ENCODE measurements around the gene XCR1.

The XCR1 gene

DNA sequence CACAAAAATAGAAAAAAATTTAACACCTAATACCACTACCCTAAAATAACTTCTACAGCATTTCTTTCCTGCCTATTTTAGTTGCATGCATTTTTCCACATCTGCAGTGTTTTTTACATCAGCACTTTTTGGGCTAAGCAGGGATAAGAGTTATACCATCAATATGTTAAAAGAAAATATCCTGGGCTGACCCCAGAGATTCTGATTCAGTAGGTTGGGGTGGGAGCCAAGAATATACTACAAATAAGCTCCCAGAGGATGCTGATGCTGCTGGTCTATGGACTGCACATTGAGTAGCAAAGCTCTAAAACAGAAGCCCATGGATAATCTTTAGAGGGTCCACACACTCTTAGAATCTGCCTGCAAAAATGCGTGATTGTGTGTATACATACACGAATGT is 46.5 kb downstream of the XCR1 start:
- no peak for DNase-seq

DNA sequence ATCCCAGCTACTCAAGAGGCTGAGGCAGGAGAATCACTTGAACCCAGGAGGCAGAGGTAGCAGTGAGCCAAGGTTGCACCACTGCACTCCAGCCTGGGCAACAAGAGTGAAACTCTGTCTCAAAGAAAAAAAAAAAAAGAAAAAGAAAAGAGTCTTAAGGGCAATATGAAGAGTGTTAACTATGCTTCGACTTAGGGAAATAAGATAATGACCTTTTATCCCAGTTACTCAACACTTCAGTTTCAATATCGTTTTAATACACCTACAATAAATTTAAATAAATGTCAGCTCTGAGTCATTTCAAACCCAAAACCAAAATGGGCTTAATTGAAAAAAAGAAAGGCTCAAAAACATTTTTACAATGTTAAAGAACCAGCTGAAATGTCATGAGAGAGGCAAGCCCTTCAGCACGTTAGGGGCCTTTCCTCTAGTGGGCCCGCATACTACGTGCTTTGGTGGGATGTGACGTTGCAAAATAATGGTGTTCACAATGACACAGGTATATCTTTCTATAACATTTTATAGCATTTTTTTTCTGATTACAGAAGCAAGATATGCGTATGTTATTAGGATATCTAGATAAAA is 47.0 kb downstream of the XCR1 start:
- no peak for DNase-seq

DNA sequence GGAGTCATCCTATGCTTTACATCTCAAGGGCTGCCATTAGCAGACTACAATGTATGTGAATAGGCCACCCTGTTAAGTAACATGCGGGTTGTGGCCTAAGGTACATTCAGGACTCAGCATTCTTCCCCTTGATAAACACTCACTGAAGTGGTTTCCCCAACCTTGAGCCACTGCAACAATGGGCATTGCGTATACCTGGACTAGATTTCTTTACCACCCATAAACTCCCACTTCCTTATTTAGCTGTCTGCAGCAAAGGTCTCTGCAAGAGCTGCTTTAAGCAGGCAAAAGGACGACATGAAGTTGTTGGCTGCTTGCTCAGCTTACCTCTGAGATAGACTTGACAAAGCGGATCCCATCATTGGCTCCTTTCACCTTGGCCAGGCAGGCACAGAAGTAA is 47.9 kb downstream of the XCR1 start:
- DNase-seq = no peak

DNA sequence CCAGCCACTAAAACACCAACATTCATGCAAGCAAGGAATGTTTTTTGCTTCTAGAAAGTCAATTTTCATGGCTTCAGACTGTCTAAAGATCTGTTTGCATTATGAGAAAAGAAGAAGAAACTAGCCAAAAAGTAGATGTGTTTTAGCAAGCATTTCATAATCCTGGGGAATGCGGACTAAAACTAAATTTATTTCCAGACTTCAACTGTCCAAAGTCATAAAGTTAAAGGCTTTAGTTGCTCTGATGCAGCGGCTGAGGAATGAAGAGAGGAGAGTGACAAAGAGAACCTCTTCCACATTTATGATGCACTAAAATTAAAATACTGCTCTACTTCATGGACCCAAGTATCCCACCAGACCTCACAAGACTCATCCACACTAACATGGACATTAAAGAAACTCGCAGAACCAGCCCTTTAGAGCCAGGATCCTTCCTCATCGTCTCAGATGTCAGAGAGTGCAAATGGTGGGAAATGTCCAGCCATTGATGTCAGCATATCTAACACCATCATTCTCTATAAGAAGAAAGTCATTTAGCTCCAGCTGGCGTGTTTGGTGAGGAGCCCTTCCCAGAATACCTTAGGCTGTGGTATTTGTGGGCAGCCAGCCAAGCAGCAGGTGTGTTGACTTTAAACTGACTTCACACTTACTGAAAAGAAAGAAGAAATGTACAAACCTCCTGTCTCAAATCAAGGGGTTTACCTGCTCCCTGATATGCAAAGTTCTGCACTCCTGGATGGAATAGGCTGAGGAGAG is 49.1 kb downstream of the XCR1 start:
- no peak for DNase-seq

DNA sequence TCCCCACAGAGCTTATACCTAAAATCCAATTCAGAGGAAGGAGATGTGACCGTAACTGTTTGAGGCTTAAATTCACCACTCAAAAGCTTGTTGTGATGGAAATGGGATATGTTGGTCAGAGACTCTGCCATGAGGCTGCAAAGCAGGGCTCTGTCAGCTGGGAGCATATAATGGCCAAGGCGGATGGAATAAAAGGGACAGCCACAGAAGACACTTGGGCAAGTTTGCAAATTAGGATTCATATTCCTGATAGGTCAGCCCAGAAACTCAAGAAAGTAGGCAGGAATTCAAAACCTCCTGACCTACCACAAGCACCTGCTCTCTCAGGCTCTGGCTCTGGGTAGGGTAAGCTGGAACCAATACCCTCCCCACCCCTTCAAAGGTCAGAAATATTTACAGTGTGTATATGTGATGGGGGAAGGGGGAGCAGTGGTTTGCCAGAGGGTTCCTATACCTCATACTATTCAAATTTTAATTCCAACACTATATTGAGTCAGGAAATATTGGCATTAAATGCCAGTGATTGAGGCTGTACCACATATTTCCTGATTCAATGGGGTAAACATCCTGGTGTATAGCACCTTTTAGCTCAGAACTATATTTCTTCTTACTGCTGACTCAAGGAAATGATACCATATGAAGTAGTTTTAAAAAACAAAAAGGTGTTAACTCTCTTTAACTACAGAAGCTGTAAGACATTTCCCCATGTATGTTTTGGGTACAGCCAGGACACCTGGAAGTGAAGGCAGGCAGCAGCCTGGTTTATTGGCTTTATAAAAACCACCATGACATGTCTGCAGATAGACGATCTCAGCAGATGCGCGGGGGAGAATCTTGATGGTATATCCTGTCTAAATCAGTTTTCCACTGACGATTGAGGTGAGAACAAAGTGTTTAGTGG is 50.8 kb downstream of the XCR1 start:
- no peak for DNase-seq

DNA sequence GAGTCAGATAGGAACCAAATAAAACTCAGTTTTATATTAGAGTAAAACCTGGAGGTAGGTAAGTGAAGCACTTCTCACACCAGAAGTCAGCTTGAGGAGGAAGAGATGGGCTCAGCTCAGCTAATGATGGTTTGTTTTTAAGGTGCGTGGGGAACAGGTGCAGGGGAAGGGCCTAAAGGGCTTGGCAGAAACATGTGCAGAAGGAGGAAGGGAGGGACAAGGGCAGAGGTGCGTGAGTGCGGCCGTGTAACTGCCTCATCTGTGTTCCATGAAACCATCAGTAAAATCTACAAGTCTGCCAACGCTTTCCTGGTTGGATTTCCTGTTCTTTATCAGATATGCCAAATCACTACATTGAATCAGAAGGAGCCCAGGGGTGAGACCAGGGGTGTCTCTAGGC is 51.6 kb downstream of the XCR1 start:
- no peak for DNase-seq

DNA sequence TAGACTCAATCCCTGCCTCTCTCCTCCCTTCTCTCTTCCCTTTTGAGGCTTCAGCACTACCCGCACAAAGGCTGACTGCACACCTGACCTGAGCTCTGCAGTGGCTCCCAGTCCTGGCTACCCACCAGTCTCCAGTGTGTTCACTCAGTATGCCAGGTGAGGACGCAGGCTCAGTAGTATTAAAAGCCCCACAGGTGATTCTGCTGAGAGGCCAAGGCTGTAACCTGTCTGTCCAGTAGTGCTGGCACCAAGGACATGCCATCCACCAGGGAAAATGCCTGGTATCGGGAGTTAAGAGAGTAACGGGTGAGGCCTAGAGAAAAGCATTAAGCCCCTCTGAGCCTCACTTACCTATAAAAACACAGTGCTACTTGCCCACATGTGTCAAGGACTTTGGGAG is 52.6 kb downstream of the XCR1 start:
- DNase-seq = no peak

DNA sequence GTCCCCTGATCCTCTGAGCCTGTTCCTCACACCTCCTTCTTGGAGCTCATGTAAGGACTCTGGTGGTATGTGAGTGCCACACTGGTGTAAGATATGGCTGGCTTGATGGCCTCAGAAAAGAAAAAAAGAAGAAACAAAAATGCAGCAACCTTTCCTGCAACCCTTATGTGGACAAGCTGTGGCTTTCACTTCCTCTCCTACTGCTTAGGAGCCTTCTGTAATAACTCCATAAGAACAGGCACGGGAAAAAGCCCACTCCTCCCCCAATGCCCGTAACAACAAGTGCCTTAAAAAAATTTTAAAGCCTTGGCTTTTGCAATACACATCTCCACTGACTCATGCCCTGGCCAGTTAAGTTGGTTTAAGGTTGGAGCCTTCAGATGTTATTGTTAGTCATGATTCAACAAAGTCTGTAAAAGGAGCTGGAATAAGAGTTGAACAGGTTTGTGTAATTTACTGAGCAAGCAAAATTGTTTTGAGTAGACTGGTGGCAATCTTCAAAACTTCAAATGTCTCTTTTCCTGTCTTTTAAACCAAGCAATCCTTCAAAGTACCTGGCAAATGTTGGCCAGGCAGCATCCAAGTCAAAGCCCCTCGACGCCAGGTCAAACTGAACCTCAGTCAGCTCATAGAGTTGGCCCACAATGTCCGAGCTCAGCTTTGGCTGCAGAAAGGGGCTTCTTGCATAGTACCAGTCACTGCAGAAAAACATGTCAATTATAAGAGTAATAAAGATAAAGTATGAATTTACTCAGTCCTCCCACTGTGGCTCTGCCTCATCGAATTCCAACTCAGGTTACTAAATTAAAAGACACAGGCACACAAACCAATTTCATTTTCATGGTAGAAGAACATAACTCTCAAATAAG is 54.5 kb downstream of the XCR1 start:
- no peak for DNase-seq

DNA sequence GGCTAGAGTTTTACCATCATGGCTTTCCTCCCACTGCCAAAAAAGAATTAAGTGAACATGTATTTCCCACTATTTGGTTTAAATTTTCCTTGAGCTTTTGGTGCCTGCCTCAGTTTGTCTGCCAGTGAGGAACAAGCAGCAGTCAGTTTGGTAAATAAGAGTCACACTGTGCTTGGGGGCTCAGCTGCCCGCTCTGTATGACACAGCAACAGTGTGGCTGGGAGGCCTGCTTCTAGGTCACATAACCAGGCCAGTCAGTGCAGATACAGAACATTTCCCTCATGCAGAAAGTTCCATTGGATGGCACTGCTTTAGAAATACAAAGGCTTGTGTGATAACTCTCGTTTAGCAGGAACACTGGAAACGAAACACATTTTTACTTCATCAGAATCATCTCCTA is 57.3 kb downstream of the XCR1 start:
- no peak for DNase-seq

DNA sequence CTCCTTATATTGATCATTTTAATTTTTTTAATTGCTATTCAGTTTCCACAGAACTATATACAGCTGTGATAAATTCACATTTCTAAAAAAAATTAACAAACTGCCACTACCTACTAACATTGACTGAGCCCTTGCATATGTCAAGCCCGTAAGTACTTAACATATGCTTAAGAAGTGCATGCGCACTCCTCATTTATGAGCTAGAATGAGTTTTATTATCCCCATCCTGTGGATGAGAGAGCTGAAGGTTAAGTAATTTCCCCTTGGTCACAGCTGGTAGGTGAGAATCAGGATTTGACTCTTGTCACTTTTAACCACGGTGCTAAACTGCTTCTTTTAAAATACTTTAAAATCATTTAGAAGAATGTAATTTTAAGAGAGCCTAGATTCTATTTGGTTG is 58.2 kb downstream of the XCR1 start:
- no peak for DNase-seq

DNA sequence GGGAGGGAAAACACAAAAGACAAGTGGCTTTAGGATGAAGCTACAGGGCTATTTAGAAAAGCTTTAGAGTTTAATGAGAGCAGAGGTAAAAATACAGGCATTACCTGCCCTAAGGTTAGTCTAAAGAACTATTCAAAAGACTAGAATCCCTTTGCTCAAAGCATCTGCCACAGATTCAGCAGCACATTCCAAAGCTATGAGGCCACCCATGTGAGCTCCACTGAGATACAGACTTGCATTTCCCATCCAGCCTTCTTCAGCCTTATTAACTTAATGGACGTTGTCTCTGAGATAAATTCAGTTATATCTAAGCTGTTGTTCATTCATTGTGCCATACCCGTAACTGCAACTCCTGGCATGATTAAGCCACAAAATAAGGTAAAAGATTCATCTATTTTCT is 58.6 kb downstream of the XCR1 start:
- no peak for DNase-seq

DNA sequence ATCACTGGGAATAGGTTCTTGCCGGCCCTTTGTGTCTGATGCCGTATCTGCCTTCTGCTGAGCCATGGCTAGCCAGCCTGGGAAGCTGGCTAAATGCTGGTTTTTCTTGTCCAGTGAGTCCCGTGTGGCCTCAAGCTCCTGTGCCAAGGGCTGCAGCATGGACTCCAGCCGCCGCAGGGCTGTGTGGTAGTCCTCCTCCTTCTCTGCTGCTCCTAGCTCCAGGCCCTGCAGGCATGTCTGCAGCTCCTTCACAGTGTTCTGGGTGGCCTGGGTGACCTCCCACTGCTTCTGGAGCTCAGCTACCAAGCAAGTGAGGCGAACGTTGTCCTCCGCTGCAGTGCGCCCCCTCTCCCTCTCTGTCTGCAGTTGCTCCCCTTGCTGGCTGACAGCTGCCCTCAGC is 59.1 kb downstream of the XCR1 start:
- DNase-seq = no peak

DNA sequence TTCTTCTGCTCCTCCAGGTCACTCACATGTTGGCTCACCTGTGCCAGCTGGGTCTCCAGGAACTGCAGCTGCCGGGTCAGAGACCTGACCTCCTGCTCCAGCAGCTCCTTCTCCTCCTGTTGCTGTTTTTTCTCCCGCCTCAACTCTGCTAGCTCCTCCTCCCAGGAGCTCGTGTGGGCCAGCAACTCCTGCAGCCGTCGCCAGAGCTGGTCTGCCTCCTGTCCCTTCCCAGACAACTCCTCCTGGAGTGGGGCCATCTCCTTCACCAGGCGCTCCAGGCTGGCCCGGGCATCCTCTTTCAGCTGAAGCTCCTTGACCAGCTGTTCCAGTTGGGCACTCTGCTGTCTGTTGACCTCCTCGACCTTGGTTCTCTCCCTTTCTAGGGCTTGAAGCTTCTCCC is 59.6 kb downstream of the XCR1 start:
- no peak for DNase-seq

All from left hindlimb (tissue), 1 donor.